GM10266 (cell line): ENCODE results near the gene LINGO3.

Experiments
- DNase-seq: peaks from one replicate; pipeline ENCODE4 v3.0.0; 2012; ENCODE audit errors: extremely low spot score
- CTCF ChIP-seq: IDR thresholded peaks from 2 replicates; pipeline ENCODE4 v1.5.1; 2012; ENCODE audit warnings: mild to moderate bottlenecking, low read depth; ENCODE audit not compliant: control insufficient read depth, insufficient read depth; ENCODE audit errors: missing control alignments

The LINGO3 gene

GRCh38 chr19:2334426-2334825 lies 26.5 kb upstream of the LINGO3 start:
- no peak for TF ChIP-seq CTCF
- DNase-seq, result no peak

DNA sequence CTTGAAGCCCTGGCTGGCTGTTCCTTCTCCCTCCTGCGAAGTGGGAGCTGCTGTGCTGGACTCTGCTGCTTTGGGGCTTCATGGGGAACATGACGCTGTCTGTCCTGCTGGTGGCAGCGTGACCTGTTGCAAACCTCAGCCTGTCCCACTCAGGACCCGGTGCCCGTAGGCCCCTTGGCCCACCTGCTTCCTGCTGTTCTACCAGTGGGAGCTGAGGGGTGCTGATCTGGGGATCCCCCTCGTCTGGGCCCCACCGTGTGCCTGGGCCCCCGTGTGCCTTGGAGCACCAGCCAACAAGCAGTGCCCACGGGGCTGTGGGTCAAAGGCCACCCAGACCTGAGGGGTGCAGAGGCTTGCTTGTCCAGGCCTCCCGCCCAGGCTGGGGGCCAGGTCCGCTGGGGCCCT lies 25.9 kb upstream of the LINGO3 start:
- no peak for TF ChIP-seq CTCF

GRCh38 chr19:2333027-2333806 lies 25.3 kb upstream of the LINGO3 start:
- no peak for TF ChIP-seq CTCF
- no peak for DNase-seq

More for the DNA sequence above, 25.9 kb upstream of the LINGO3 start:
- no peak for DNase-seq

DNA sequence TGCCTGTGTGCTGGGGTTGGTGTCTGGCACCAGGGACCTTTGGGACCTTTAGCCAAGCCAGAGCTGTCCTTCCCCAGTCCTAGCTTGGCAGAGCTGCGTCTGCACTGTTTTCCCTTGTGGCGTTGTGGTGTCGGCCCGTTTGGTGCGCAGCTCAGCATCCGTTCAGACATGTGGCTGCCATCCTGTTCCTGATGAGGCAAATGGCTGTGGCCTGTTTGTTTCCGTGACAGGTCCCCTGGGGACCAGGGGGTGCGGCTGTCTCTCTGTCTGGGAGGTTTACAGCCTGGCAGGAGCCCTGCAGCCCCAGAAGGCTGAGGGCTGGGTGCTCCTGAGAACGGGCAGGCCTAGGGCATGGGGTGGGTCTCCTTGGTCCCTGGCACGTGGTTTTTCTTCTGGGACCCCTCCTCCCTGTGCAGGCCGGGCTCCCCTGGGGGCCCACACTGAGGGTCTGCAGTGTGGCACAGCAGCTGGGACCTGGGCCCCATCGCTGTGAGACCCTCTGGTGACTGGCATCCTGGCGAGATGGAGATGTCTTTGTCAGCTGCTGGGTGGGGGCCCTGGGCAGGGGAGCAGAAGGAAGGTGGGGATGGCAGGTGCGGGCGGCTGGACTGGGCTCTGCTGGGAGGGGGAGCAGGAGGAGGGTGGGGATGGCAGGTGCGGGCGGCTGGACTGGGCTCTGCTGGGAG lies 24.5 kb upstream of the LINGO3 start:
- no peak for TF ChIP-seq CTCF
- peak; percentile 77 for DNase-seq

DNA sequence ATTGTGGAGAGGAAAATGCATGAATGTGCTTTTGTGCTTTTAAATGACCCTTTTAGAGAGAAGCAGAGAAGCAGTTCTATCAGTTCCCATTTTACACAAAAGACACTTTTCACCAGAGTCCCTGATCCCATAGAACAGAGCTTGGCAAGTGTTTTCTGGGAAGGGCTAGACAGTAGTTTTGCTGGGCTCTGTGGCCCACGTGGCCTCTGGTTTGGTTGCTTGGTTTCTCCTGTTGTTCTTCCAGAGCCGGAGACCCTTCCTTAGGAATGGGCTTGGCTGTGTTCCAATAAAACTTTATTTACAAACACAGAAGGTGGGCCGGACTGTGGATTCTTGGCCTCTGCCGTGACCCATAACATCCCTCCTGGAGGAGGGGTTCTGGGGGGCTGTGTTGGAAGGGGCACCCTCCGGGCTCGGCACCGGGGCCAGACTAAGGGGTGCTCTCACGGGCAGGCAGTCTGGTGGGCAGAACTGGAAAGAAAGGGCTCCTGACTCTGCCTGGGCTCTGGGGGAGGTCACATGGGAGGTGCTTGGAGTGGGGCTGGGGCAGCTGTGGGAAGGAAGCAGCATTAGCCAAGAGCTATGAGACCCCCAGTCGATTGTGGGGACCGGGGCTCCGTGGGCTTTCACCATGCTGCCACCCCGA lies 23.8 kb upstream of the LINGO3 start:
- no peak for TF ChIP-seq CTCF
- DNase-seq, result no peak

DNA sequence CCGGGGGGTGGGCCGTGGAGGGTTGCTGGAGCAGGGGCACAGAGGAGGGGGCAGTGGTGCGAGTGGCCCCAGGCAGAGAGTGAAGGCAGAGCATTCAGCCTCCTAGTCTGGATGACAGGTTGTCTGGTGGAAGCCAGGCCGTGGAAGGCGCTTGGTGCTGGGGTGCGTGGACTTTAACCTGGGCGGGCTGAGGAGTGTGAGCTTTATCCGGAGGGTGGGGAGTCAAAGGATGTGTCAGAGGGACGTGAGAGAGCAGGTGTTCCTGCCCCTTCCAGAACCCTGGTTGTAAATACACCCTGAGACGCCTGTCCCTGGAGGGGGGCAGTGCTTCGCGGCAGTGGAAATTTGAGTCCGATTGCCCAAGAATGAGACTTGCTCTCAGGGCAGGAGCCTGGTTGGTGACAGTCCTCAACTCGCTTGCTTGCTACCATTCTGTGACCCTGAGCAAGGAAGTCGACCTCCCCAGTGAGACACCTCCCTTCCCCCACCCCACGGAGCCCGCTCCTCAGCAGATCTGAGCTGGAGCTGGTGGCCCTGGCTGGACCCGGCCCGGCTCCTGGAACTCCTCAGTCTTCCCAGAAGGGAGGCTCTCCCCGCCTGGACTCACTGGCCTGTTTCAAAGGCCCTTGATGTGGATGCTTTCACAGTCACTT lies 22.8 kb upstream of the LINGO3 start:
- DNase-seq, result no peak
- no peak for TF ChIP-seq CTCF

DNA sequence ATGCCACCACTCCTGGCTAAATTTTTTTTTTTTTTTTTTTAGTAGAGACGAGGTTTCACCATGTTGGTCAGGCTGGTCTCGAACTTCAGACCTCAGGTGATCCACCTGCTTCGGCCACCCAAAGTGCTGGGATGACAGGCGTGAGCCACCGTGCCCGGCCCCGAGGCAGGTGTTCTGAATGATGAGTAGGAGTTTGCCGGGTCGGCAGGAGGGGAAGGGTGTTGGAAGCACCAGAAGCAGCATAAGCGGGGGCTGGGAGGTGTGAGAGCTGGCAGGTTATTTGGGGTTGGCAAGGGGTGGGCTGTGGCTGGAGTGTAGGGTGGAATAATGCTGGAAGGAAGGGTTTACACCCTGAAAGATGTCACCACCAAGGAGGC lies 22.3 kb upstream of the LINGO3 start:
- TF ChIP-seq CTCF, result no peak
- no peak for DNase-seq
